Brain microvascular endothelial cell (primary cell): ENCODE results near the gene USP43.

Experiments
- DNase-seq: peaks from one replicate; pipeline ENCODE4 v3.0.0-alpha.2; 2020
- H3K27ac ChIP-seq: fragments of 250-450 bp; sonication (Bioruptor Pico); 2 replicates; pipeline ENCODE4 v1.5.1; 2020; ENCODE audit warnings: mild to moderate bottlenecking, moderate library complexity
- H3K27me3 ChIP-seq: fragments of 250-450 bp; sonication (Bioruptor Pico); replicated peaks from 2 replicates; pipeline ENCODE4 v1.5.1; 2020; ENCODE audit warnings: mild to moderate bottlenecking
- H3K36me3 ChIP-seq: fragments of 250-450 bp; sonication (Bioruptor Pico); replicated peaks from 2 replicates; pipeline ENCODE4 v1.5.1; 2020; ENCODE audit warnings: mild to moderate bottlenecking
- H3K4me3 ChIP-seq: 2 replicates; pipeline ENCODE4 v1.5.1; 2011; ENCODE audit warnings: low read depth, mild to moderate bottlenecking, control low read depth, low read length, moderate library complexity
- in situ Hi-C: cut with HindIII; loops from 2 replicates; pipeline ENCODE4 v1.10.0; 2017; ENCODE audit warnings: low sequenced_read_pairs, low pct_ligation_motif_present
- TF ChIP-seq, protein P1 (sequence below): IDR thresholded peaks from 2 replicates; pipeline ENCODE4 v1.5.1; 2011; ENCODE audit warnings: low read depth, mild to moderate bottlenecking, moderate library complexity, low read length, control low read depth, inconsistent platforms; ENCODE audit errors: missing control alignments

USP43 gene

DNA sequence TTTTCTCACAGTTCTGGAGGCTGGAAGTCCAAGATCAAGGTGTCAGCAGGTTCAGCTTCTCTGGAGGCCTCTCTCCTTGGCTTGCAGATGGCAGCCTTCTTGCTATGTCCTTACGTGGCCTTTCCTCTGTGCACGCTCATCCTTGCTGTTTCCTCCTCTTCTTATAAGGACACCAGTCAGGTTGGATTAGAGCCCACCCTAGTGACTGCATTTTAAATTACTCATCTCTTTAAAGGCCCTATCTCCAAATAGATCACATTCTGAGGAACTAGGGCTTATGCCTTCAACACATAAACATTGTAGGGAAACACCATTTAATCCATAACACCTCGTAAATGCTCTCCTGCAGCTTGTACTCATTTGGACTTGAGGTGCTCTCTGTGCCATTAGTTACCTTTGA lies 109.8 kb downstream of the USP43 start:
- Histone ChIP-seq H3K4me3 (no peak overlapping the region), H3K36me3 (no peaks in the 10 kb centered on the region), H3K27ac (no peak overlapping the region), H3K27me3 (no peaks in the 10 kb centered on the region)
- DNase-seq, result no peak
- in situ Hi-C loops, result no loop called here
- TF ChIP-seq, protein P1, sequence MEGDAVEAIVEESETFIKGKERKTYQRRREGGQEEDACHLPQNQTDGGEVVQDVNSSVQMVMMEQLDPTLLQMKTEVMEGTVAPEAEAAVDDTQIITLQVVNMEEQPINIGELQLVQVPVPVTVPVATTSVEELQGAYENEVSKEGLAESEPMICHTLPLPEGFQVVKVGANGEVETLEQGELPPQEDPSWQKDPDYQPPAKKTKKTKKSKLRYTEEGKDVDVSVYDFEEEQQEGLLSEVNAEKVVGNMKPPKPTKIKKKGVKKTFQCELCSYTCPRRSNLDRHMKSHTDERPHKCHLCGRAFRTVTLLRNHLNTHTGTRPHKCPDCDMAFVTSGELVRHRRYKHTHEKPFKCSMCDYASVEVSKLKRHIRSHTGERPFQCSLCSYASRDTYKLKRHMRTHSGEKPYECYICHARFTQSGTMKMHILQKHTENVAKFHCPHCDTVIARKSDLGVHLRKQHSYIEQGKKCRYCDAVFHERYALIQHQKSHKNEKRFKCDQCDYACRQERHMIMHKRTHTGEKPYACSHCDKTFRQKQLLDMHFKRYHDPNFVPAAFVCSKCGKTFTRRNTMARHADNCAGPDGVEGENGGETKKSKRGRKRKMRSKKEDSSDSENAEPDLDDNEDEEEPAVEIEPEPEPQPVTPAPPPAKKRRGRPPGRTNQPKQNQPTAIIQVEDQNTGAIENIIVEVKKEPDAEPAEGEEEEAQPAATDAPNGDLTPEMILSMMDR, result no peak

DNA sequence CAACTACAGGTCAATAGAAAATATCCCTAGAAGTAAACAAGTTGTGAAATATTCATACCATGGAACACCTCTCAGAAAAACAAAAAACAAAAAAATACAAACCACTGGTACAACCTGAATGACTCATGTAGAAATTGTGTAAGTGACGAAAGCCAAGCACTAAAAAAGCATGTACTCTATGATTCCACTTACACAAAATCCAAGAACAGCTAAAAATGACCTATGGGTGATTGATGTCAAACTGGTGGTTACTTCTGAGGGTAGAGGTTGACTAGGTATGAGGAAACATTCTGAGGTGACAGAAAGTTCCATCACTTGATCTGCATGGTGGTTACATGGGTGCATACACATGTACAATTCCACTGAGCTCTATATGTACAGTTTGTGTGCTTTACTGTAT lies 114.9 kb downstream of the USP43 start:
- in situ Hi-C loops, result no loop called here
- H3K27ac ChIP-seq, result no peak overlapping the region
- H3K4me3 ChIP-seq, result no peak overlapping the region
- TF ChIP-seq, protein P1, result no peak
- no peaks in the 10 kb centered on the region for H3K36me3 ChIP-seq
- H3K27me3 ChIP-seq, result no peaks in the 10 kb centered on the region
- DNase-seq, result no peak

DNA sequence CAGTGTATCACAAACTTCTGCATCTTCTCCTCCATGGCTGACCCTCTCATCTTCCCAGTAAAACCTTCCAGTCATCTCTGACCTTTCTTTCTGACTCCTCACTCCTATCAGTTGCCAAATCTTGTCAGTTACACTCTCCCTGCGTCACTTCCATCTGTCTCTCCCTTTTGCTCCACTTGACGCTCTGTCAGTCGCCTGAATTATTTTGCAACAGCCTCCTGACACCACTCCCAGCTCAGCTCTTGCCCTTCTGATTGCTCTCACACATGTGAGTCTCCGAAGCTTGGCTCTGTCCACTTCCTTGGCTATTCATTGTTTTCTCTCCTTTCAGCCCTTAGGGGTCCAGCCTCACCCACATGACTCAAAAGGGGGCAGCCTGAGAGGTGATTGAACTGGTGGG lies 118.3 kb downstream of the USP43 start:
- H3K27me3 ChIP-seq, result no peaks in the 10 kb centered on the region
- TF ChIP-seq, protein P1, result no peak

DNA sequence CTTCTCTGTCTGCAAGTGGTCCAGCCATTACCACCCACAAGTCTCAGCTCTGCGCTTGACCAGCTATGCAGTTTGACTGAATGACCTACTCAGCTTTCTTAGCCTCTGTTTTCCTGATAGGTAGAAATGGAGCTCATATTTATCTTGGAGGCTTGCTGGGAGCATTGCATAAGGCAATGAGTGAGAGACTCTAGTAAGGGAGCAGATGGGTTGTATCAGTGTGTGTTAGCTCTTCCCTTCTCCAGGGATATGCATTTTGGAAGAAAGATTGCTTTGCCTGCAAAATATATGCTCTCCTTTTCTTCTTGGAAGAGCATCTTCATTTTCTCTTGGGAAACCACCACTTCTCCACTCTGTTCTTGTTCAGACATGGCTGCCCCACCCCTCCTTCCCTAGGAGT lies 120.0 kb downstream of the USP43 start:
- Histone ChIP-seq H3K36me3 (no peaks in the 10 kb centered on the region), H3K4me3 (no peak overlapping the region), H3K27ac (no peak overlapping the region), H3K27me3 (no peaks in the 10 kb centered on the region)
- TF ChIP-seq, protein P1, result no peak
- in situ Hi-C loops, result no loop called here
- no peak for DNase-seq

More for the DNA sequence above, 118.3 kb downstream of the USP43 start:
- Histone ChIP-seq H3K36me3 (no peaks in the 10 kb centered on the region), H3K27ac (no peak overlapping the region), H3K4me3 (no peak overlapping the region)
- in situ Hi-C loops, result no loop called here
- DNase-seq, result no peak

DNA sequence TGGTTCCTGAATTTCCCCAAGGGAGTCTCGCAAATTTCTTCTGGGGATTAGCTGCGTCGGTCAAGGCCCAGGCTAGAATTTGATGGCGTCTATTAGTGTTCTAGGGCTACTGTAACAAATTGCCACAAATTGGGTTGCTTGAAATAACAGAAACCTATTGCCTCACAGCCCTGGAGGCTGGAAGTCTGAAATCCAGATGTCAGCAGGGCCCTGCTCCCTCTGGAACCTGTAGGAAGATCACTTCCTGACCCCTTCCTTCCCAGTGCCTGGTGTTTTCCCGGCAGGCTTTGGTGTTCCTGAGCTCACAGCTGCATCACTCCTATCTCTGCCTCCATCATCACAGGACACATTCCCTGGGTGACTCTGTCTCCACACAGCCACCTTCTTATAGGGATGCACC lies 121.7 kb downstream of the USP43 start:
- Histone ChIP-seq H3K27ac (no peak overlapping the region), H3K4me3 (no peak overlapping the region), H3K36me3 (no peaks in the 10 kb centered on the region), H3K27me3 (no peaks in the 10 kb centered on the region)
- DNase-seq, result no peak
- TF ChIP-seq, protein P1, result no peak
- in situ Hi-C loops, result no loop called here

DNA sequence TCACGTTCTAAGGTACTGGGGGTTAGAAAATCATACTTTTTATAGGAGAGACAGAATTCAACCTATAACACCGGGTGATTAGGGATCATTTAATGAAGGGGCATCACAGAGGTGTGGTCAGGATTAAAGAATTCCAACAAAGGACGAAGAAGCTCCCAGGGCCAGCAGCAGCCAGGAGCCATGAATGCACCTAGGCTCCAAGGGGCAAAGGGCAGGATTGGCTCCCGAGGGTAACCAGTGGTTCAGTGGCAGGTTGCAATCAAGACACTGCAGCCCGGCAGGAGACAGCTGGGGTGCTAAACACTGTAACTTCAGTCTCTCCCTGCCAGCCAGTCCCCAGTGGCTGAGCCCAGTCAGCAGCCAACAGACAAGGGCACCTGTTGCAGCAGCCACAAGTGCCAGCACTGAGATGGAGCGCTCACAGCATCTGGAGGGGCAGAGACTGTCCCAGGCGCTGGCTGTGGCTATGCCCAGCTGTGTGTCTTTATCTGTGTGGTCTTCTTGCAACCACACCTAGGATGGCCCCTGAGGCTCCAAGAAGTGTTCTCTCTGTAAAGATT lies 122.2 kb downstream of the USP43 start:
- DNase-seq, result no peak
- TF ChIP-seq, protein P1, result no peak
- Histone ChIP-seq H3K36me3 (no peaks in the 10 kb centered on the region), H3K27me3 (no peaks in the 10 kb centered on the region), H3K4me3 (no peak overlapping the region), H3K27ac (no peak overlapping the region)
- in situ Hi-C loops, result no loop called here
